ENCODE measurements around the gene ARHGEF11. TPM values are rescaled to one million over a fixed set of nuclear protein-coding genes. Genes with fewer than 3 reads are reported as not detected.

The ARHGEF11 gene
- total RNA-seq, 1 donor from 2014 or later = 12.3 TPM

DNA sequence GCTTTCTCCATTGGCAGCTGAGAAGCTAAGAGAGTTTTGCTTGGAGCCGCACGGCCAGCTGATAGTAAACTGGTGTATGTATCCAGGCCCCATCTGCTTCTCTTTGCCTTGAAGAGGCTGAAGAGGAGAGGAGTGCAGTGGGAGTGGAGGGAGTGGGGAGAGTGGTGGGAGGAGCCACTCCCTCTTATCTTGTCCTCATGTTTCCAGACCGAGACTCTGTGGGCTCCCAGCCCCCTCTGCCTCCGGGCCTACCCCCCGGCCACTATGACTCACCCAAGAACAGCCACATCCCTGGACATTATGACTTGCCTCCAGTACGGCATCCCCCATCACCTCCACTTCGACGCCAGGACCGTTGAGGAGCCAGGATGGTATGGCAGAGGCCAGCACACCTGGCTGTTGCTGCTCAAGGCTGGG, 131.1 kb downstream of the ARHGEF11 start:
- ATAC-seq (no peak), DNase-seq (ENCODE audit: low spot score) (no peak)

DNA sequence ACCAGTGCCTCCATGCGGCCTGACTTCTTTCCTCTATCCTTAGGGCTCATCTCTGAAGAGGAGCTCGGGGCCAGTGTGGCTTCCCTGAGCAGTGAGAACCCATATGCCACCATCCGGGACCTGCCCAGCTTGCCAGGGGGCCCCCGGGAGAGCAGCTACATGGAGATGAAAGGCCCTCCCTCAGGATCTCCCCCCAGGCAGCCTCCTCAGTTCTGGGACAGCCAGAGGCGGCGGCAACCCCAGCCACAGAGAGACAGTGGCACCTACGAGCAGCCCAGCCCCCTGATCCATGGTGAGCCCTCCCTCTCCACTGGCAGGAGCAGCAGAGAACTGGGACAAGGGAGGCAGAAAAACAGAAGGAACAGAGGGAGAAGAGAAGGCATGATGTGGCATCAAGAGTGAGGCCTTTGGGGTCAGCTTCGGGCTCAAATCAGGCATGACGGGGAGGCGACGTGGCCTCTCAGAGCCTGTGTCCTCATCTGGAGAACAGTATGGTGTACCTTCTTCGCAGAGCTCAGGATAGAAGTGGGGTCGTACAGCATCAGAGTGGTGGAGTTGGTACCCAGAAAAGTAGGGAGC, 131.6 kb downstream of the ARHGEF11 start:
- DNase-seq (ENCODE audit: low spot score) = no peak
- ATAC-seq = no peak

DNA sequence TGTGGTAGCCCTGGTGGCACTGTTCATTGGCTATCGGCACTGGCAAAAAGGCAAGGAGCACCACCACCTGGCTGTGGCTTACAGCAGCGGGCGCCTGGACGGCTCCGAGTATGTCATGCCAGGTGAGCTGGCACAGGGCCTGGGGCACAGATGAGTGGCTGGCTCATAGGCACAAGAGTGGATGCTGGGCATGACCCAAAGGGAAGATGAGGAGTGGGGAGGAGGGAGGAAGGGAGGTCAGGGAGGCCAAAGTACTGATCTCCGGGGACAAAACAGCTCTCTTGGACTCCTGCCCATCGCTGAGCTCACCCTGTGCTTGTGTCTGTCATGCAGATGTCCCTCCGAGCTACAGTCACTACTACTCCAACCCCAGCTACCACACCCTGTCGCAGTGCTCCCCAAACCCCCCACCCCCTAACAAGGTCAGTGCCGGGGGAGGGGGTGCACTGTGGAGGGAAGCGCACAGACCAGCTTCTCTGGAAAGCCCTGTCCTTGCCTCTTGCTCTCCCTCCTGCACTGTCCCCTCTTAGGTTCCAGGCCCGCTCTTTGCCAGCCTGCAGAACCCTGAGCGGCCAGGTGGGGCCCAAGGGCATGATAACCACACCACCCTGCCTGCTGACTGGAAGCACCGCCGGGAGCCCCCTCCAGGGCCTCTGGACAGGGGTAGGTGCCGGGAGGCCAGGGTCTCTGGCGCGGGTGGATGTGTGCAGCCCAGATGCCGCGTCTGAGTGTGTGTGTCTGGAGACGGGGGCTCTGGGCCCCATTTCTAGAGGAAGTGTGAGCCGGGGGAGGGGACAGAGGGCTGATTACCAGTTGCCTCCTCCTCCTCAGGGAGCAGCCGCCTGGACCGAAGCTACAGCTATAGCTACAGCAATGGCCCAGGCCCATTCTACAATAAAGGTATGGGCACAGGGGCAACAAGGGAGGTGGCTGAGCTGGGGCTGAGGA, 132.4 kb downstream of the ARHGEF11 start:
- no peak for DNase-seq (ENCODE audit: low spot score)
- ATAC-seq = peak; percentile 68

DNA sequence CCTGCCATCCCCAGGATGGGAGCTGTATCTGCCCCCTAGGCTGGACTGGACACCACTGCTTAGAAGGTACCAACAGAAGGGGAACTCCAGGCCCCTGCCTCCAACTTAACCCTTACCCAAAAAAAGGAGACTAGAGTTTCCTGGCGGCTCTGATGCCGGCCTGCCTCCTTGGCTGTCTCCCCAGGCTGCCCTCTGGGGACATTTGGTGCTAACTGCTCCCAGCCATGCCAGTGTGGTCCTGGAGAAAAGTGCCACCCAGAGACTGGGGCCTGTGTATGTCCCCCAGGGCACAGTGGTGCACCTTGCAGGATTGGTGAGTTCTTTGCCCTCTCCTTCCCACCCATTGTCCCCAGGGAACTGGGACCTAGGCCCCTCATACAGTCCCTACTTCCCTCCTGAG, 133.2 kb downstream of the ARHGEF11 start:
- ATAC-seq (no peak), DNase-seq (ENCODE audit: low spot score) (no peak)

DNA sequence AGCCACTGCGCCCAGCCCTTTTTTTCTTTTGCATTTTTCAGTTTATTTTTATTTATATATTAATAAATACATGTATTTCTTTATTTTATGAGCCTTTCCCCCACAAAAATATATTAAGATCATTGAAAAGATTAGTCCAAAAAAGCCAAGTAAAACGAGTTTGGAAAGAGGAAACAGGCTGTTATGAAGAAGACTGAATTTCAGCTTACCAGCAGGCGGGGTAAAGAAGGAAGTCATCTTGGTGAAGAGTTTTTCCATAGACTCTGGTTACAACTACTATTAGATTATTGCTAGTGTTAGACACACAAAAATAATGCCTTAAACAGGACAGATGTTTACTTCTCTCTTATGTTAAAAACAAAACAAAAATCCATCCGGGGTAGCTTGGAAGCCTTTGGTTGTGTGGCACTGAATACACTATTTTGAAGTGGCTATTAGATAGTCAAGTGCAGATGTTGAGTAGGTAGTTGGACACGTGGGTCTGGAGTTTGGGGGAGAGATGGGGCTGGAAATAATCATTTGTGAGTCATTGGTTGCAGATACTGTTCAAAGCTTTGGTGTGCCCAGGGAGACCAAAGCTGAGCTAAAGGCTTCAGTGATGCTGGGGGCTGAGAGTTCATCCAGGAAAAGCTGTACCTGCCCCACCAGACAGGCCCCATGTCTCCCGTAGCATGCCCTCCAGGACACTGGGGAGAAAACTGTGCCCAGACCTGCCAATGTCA, 133.8 kb downstream of the ARHGEF11 start:
- DNase-seq (ENCODE audit: low spot score) = no peak
- no peak for ATAC-seq

DNA sequence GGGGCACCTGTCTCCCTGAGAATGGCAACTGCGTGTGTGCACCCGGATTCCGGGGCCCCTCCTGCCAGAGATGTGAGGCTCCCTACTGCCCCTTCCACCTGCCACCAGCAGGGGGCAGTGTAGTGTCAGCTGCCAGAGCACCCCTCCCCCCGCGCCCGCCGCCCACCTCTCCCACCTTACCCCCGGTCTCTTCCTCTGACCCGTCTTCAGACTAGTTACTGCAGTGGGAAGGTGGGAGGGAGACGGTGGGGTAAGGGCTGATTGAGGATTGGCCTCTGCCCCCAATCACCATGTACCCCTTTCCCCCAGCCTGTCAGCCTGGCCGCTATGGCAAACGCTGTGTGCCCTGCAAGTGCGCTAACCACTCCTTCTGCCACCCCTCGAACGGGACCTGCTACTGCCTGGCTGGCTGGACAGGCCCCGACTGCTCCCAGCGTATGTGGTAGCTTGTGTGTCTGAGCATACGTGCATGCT, 135.2 kb downstream of the ARHGEF11 start:
- ATAC-seq (peak; percentile 70), DNase-seq (ENCODE audit: low spot score) (no peak)

DNA sequence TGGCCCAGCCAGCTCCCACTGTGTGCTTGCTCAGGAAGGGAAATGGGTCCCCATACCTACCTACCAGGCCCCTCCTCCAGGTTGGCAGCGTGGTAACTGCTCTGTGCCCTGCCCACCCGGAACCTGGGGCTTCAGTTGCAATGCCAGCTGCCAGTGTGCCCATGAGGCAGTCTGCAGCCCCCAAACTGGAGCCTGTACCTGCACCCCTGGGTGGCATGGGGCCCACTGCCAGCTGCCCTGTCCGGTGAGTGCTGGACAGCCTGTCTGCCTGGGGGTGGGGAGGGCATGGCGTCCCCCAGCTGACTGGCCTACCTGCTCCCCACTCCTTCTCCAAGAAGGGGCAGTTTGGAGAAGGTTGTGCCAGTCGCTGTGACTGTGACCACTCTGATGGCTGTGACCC, 135.9 kb downstream of the ARHGEF11 start:
- ATAC-seq (no peak), DNase-seq (ENCODE audit: low spot score) (no peak)

DNA sequence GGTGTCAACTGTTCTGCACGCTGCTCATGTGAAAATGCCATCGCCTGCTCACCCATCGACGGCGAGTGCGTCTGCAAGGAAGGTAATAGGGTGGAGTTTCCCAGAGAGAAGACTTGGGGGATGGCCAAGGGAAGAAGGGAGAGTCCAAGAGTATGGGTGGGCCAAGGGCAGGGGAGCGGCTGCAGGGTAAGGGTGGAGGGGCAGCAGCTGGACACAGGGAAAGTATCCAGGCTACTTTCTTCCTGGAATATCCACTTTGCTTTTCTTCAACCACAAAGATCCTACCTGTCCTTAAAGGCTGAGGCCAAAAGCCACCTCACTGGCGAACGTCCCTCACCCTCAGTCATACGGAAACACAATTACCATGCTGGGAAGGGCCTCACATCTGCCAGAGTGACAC, 136.6 kb downstream of the ARHGEF11 start:
- DNase-seq (ENCODE audit: low spot score) (no peak), ATAC-seq (no peak)

DNA sequence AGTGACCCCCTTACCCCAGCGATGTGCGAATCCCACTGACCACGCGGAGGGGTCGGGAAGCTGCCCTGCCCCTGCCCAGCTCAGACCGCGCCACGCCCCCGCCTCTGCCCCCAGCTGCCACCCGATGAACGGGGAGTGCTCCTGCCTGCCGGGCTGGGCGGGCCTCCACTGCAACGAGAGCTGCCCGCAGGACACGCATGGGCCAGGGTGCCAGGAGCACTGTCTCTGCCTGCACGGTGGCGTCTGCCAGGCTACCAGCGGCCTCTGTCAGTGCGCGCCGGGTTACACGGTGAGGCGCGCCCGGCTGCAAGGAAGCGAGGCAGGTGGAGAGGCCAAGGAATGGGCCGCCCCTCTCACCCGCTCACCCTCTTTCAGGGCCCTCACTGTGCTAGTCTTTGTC, 137.0 kb downstream of the ARHGEF11 start:
- ATAC-seq = peak; percentile 7
- DNase-seq (ENCODE audit: low spot score) = no peak

DNA sequence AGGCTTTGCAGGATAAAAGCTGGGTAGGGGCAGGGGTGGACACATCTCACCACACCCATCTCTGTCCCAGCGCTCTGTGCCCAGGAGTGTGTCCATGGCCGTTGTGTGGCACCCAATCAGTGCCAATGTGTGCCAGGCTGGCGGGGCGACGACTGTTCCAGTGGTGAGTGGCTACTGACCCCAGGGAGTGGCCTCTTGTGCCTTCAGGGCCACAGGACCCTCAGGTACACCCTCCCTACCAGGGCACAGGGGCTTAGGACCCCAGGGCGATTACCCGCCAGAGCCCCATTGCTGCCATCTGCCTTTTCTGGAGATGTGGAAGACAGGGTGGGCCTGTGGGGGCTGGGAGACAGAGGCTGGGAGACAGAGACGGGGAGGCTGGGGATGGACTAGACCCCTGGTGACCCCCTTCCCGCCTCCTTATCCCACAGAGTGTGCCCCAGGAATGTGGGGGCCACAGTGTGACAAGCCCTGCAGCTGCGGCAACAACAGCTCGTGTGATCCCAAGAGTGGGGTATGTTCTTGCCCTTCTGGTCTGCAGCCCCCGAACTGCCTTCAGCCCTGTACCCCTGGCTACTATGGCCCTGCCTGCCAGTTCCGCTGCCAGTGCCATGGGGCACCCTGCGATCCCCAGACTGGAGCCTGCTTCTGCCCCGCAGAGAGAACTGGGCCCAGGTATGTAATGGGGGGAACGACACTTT, 139.2 kb downstream of the ARHGEF11 start:
- DNase-seq (ENCODE audit: low spot score) = no peak

DNA sequence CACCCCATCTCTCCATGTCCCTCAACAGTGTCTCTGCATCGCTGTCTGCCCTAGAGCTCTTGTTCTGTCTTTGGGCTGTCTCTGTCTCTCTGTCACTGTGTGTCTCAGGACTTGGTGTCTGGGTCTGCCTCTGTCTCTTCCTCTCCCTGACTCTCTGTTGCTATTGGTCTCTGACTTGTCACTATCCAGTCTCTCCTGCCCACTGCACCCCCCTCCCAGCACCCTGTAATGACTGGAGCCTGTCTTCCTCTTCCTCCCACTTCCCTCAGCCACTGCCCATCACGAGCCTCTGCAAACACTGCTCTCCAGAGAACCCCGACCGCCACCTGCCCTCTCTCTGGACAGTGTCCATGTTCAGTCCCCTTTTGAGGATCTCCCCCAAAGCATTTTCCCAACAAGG, 139.9 kb downstream of the ARHGEF11 start:
- ATAC-seq = no peak
- DNase-seq (ENCODE audit: low spot score) = no peak

More for the DNA sequence above, 139.2 kb downstream of the ARHGEF11 start:
- no peak for ATAC-seq

DNA sequence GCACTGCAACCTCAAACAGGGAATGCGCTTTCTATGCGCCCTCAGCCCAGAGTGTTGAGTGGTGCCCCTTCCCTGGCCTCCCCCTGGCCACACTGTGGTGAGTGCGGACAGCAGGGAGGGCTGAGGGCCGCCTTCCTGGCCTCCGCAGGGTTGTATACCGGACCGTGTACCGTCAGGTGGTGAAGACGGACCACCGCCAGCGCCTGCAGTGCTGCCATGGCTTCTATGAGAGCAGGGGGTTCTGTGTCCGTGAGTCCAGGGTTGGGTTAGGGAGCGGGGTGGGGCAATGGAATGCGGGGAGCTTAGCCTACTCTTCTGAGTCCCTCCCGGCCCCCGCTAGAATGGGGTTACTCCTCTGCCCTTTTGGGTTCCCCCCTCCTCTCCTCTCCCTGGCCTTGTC, 140.4 kb downstream of the ARHGEF11 start:
- ATAC-seq = no peak
- DNase-seq (ENCODE audit: low spot score) = no peak

DNA sequence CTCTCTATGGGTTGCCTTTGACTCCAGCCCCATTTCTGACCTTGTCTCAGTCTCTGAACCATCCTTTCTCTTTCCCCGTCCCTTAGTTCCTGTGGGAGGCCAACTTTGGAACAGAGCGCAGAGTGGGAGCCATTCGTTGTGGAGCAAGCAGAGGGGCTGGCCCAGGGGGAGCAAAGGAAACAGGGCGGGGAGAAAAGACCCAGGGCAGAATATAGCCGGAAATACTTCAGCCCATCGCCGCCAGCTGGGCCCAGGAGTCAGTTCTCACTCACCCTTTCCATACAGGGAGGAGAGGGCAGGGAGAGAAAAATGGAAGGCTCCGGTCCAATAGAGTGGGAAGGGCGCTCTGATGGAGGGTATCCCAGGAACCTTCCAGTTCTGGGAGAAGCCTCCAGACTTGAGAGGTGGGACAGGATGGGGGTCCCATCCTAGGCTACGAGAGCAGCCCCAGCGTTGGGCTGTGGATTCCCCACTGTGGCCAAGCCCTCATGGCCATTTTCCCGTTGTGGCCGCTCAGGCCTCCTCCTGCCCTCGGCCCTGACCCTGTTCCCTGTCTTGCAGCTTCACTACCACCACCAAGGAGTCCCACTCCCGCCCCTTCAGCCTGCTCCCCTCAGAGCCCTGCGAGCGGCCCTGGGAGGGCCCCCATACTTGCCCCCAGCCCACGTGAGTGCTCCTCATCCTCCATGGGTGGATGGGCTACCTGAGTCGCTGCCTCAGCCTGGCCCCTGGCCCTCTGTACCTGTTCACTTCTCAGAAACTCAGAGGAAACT, 141.2 kb downstream of the ARHGEF11 start:
- no peak for DNase-seq (ENCODE audit: low spot score)
- no peak for ATAC-seq

DNA sequence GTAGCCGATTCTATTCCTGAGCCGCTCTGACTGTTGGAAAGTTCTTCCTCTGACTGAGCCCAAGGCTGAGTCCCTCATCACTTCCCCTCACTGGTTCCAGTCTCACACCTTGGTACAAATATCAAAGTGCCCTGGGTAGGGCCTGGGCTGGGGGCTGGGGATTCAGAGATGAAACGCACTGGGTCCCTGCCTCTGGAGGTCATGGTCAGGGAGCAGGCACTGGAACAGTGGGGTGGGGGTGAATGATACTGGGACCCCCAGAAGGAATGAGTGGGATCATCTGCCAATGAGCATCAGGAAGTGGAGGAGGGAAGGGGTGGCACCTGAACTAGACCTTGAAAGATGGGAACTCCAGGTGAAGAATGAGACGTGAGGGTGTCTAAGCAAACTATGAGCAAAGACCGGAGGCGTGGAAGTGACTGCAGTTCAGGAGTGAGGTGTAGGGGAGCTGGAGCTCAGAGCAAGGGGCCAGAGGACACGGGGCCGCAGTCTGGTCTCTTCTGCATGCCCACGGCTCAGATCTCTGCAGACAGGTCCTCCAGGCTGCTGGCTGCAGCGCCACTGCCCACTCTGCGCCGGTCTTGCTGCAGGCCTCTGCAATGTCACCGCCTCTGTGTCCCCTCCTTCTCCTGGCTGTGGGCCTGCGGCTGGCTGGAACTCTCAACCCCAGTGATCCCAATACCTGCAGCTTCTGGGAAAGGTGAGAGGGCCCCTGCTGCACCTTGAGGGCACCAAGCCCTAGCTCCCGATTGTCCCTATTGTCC, 142.0 kb downstream of the ARHGEF11 start:
- no peak for DNase-seq (ENCODE audit: low spot score)

DNA sequence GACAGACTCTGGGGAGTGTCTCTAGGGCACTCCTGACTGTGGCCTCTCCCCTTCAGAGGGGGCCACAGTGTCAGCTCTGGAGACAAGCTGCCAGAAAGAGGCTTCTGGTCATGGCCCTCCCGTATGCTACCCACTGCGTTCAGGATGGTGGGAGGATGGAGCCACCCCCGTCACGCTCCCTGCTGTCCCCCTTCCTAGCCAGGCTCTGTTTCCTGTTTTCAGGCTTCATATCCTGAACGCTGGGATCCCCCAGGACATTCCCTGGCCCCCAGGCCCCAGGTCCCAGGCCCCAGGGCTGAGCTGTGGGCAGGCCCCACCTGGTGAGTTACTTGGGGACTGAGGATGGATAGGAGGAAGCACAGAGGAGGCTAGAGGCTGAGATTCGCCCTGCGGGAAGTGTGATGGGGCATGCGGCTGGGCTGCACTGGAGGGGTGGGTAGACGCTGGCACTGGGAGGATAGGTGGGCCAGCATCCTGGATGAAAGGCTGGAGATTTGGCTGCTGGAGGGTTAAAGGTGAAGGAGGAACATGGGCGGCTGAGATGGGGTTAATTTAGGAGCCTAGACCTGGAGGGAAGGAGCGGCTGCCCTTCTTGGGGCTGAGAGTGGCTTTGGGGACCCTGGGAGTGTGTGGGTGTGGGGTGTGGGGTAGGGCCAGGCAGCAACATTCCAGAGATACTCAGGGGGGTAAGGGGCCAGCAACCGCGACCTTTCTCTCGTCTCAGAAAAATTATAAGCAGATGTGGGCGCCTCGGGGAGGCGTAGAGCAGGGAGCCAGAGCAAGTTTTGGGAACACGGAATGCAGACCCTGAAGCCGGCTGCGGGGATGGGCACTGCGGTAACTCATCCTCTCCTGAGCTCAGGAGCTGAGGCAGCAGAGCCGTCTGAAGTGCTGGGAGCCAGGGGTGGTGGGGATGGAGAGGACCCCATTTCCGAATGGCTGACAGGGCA, 143.3 kb downstream of the ARHGEF11 start:
- ATAC-seq (no peak), DNase-seq (ENCODE audit: low spot score) (no peak)

More for the DNA sequence above, 142.0 kb downstream of the ARHGEF11 start:
- ATAC-seq = no peak

DNA sequence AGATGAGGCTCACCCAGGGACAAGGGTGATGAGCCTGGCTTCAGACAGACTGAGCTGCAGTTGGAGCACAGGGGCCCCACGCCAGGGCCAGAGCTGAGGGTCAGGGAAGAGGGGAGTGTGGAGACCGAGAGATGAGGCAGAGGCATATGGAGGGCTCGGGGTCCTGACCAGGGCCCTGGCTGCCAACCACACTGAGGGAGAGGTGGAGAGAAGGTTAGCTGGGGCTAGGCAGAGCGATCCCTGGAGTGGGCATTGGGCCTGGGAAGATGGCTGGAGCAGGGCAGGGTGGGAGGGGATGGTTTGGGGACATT, 144.0 kb downstream of the ARHGEF11 start:
- DNase-seq (ENCODE audit: low spot score) (no peak), ATAC-seq (no peak)

DNA sequence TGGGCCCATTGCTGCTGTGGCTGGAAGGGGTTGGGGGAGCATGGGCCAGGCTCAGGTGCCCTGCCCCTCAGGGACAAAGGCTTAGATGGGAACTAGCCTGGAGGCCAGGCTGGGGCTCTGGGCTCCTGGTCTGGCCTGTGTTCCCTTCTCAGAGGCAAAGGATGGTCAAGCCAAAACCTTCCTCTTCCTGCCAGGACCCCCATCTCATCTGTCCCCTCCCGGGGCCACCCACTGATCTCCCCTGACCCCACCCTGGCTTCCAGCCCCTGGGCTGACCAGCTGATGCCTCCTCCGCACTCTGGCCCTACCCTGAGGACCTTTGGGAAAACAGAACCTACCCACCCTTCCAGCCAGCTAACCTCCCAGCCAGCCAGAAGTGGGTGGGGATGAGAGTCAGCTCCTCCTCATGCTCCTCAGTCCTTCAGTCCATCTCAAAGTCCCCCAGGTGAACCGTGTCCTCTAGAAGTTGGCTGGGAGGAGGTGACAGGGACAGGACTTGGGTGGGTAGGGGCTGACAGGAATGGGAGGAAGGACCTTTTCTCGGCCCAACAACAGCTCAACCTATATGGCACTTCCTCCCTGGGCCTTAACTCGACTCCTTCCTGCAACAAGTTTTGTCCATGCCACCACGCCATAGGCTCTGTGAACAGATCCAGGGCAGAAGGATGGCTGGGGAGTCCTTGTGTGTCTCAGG, 144.5 kb downstream of the ARHGEF11 start:
- DNase-seq (ENCODE audit: low spot score) = no peak
- ATAC-seq = no peak

All from left lobe of liver (tissue), 2 donors.